Measurements from ENCODE around the gene MAP3K3. TPM values are rescaled to one million over a fixed set of nuclear protein-coding genes. Genes with fewer than 3 reads are reported as not detected.
A peak's percentile ranks its signal among the peaks of the same experiment; 100 is the strongest.

Gene MAP3K3
- total RNA-seq, 1 experiment from 2014 or later: 24.3 TPM

DNA sequence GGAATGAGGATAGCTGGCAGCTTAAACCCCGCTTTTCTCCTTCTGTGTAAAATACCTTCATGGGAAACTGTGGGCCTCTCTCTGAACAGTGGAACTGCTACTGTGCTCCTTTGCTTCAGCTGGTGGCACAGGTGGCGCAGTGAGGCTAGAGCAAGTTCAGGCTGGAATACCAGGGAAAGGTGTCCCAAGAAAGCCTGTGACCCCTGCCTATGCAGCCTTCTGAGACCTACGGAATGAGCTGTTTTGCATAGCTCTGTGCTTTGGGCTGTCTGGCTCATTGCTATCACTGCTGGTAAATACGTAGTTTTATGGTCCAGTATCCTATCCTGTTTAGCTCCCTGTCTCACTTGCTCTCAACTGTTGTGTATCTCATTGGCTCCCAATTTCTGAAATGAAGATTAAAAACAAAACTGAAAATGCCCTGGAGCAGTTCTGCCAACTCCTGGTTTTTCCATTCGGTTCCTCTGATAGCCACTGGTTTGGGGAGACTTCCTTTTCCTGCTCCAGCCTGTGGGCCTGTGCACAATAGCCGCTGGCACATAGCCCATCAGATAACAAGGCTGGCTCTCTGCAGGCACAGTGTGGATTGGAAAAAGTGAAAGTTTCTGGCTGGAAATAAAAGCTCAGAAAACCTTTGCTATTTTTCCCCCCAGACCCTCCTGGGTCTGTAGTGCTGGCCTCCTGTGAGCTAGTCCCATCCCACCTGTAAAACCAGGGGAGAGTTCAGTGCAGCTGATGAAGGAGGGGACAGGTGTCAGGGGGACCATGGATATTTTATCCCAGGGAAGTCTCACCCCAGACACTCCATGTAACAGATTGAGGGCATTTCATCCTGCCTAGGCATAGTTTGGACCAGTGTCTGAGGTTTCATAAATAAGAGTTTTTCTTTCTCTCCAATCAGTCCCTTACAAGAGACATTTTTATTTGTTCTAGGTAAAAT, 53.7 kb downstream of the MAP3K3 start:
- H2AK5ac ChIP-seq (ENCODE audit: insufficient read length, low read length): no peak overlapping the region
- no peak overlapping the region for H4K8ac ChIP-seq (replicated peaks; ENCODE audit: insufficient read length, low read depth, low read length)
- TF ChIP-seq, protein P1, sequence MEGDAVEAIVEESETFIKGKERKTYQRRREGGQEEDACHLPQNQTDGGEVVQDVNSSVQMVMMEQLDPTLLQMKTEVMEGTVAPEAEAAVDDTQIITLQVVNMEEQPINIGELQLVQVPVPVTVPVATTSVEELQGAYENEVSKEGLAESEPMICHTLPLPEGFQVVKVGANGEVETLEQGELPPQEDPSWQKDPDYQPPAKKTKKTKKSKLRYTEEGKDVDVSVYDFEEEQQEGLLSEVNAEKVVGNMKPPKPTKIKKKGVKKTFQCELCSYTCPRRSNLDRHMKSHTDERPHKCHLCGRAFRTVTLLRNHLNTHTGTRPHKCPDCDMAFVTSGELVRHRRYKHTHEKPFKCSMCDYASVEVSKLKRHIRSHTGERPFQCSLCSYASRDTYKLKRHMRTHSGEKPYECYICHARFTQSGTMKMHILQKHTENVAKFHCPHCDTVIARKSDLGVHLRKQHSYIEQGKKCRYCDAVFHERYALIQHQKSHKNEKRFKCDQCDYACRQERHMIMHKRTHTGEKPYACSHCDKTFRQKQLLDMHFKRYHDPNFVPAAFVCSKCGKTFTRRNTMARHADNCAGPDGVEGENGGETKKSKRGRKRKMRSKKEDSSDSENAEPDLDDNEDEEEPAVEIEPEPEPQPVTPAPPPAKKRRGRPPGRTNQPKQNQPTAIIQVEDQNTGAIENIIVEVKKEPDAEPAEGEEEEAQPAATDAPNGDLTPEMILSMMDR (conservative IDR thresholded peaks at IDR 0.05): no peak
- H3K56ac ChIP-seq (ENCODE audit: insufficient read length, low read depth, low read length): no peak overlapping the region
- peak overlapping the region; percentile 21 for H3K27ac ChIP-seq (ENCODE audit: insufficient read length, low read depth, low read length)
- H3K27me3 ChIP-seq (ENCODE audit: insufficient read depth, low read length): no peaks in the 10 kb centered on the region
- no peak overlapping the region for H3K18ac ChIP-seq (ENCODE audit: insufficient read length, low read depth, low read length)
- WGBS (ENCODE audit: extremely low coverage, insufficient read length, low lambda C conversion rate): no CpG with 5 or more reads among the region's 6 CpGs
- peaks cover 1 to 3% (median 3%) of the 10 kb centered on the region in 3 experiments; a peak in 5 of 7 replicates for H3K36me3 Mint-ChIP-seq (ENCODE audit: insufficient read depth in 1 of 3, low read depth in 3 of 3)
- H2AFZ ChIP-seq (ENCODE audit: low read length): no peak overlapping the region
- H3K9me3 ChIP-seq (ENCODE audit: control insufficient read depth, low read depth, low read length): no peaks in the 10 kb centered on the region
- H3K9me3 Mint-ChIP-seq: no peaks in the 10 kb centered on the region
- H3K4me1 ChIP-seq (ENCODE audit: insufficient read depth, low read length): peaks cover 16% of the 10 kb centered on the region
- no peaks in the 10 kb centered on the region for H3K23me2 ChIP-seq (ENCODE audit: insufficient read length, low read depth, low read length, poor library complexity, severe bottlenecking)
- no peak overlapping the region for H3K23ac ChIP-seq (ENCODE audit: insufficient read length, low read depth, low read length)
- DNase-seq: no peak
- no peaks in the 10 kb centered on the region for H4K20me1 ChIP-seq (ENCODE audit: control insufficient read depth, insufficient read depth, insufficient read length)
- no peak overlapping the region for H2BK15ac ChIP-seq (ENCODE audit: low read depth, low read length)
- H3K4me1 Mint-ChIP-seq: peaks cover 38 to 39% of the 10 kb centered on the region in 2 experiments
- H3K79me2 ChIP-seq (ENCODE audit: insufficient read depth, low read length): no peaks in the 10 kb centered on the region
- no peak overlapping the region for H2BK120ac ChIP-seq (ENCODE audit: low read depth, low read length, poor library complexity, severe bottlenecking)
- H3K27me3 Mint-ChIP-seq (ENCODE audit: low read depth): no peaks in the 10 kb centered on the region
- no peak overlapping the region for H3K14ac ChIP-seq (ENCODE audit: insufficient read depth, low read length)
- H3T11ph ChIP-seq (ENCODE audit: low read length): no peak overlapping the region
- H3K4me2 ChIP-seq (ENCODE audit: insufficient read depth, insufficient read length, low read length): no peak overlapping the region
- H3K4ac ChIP-seq (ENCODE audit: low read depth, low read length): no peak overlapping the region
- H3K79me1 ChIP-seq (ENCODE audit: insufficient read depth, low read depth, low read length, poor library complexity, severe bottlenecking): no peaks in the 10 kb centered on the region
- peak overlapping the region; percentile 58 to 88 (median 63); a peak in 4 of 7 replicates for H3K27ac Mint-ChIP-seq
- H2BK5ac ChIP-seq (ENCODE audit: insufficient read length, low read length): no peak overlapping the region
- H2BK20ac ChIP-seq (ENCODE audit: low read depth, low read length, poor library complexity, severe bottlenecking): no peak overlapping the region
- H3K4me3 Mint-ChIP-seq: peak overlapping the region in 1 of 2 experiments; percentile 4; a peak in 1 of 5 replicates
- H2BK12ac ChIP-seq (ENCODE audit: insufficient read length, low read depth, low read length): no peak overlapping the region
- no peak overlapping the region for H4K5ac ChIP-seq (ENCODE audit: insufficient read length, low read depth, low read length)
- no peak overlapping the region for H3K9ac ChIP-seq (ENCODE audit: extremely low read depth, insufficient read length, low read length)
- H4K91ac ChIP-seq (ENCODE audit: insufficient read length, low read depth, low read length): no peak overlapping the region
